Superior temporal gyrus (tissue), 1 donor: ENCODE measurements around the gene PNKD.
"Not testable (repeated sequence)": the region's sequence is repeated elsewhere in the genome, so short reads cannot be mapped to it uniquely, and the experiment has no call there.

ENCODE experiments used
- DNase-seq: peaks from one replicate; pipeline ENCODE4 v3.0.0-alpha.2; 2016; ENCODE audit errors: extremely low spot score

PNKD gene

DNA sequence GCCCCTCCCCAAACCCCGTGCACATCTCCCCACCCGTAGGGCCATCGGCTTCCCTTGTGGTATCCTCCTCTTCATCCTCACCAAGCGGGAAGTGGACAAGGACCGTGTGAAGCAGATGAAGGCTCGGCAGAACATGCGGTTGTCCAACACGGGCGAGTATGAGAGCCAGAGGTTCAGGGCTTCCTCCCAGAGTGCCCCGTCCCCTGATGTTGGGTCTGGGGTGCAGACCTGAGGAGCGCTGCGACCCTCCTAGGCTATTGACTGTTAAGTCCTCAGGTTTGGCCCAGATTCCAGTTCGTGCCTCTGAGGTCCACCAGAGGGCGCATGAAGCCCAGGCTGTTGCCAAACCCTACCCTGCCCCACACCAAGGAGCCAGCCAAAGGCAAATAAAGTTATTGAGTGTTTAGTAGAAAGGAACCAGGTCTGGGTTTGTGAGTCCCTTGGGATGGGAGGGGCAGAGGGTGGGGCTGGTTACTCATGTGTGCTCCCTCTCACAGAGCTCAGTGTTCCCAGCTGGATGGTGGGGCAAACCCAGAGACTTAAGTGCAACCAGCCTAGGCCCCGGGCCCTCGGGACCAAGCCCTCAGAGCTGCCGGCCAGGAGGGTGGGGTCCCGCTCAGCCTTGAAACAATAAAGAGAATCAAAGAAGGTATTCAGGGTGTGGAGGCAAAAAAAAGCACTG is 2.4 kb downstream of the PNKD start:
- DNase-seq: peak; percentile 92

DNA sequence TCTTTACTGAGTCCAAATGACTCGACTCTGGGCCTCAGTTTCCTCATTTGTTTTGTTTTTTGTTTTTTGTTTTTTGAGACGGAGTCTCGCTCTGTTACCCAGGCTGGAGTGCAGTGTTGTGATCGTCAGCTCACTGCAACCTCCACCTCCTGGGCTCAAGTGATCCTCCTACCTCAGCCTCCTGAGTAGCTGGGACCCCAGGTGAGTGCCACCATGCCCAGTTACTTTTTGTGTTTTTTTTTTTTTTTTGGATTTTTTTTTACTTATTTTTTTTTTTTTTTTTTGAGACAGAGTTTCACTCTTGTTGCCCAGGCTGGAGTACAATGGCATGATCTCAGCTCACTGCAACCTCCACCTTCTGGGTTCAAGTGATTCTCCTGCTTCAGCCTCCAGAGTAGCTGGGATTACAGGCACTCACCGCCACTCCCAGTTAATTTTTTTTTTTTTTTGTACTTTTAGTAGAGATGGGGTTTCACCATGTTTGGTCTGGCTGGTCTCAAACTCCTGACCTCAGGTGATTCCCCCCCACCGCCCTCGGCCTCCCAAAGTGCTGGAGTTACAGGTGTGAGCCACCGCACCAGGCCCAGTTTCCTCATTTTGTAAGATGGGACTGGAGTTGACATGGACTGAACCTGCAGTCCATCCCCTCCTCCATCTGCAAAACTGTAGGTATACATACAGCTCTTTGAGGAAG is 3.0 kb downstream of the PNKD start:
- not testable (repeated sequence) for DNase-seq

GRCh38 chr2:218273908-218274249 is 3.6 kb downstream of the PNKD start:
- no peak for DNase-seq

GRCh38 chr2:218274586-218274985 is 4.3 kb downstream of the PNKD start:
- no peak for DNase-seq

- no peak for DNase-seq
Observed at GRCh38 chr2:218275371-218276072, 5.2 kb downstream of the PNKD start.

DNA sequence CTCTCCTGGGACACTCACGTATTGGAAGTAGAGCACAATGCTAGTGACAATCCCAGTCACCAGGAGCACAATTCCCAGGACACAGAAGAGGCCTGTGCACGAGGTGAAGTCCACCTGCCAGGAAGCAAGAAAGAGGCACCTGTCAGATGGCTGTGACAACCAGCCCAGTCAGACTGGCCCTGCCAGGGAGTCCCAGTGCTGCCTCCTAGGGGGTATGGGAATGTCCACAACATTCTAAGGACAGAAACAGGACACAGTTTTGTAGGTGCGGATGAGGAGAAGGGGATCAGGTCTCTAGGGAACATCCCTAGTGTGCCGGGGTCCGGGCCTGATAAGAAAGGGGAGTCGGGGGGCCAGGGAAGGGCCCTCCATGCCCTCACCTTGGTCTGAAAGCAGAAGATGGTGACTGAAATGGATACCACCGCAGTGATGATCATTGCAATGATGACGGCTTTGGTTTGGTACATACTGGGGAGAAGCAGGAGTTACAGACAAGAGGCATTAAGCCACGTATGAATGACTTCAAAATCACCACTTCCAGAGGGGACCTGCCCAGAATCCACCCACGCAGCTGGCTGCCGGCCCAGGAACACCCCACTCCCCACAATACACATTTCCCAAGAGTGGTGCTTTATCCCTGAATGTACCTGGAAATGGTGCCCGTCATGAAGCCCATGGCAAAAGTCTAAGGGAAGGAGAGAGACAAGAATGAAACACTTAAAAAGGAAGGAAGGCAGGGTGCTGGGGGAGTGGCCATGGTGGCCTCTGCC is 6.9 kb downstream of the PNKD start:
- no peak for DNase-seq

DNA sequence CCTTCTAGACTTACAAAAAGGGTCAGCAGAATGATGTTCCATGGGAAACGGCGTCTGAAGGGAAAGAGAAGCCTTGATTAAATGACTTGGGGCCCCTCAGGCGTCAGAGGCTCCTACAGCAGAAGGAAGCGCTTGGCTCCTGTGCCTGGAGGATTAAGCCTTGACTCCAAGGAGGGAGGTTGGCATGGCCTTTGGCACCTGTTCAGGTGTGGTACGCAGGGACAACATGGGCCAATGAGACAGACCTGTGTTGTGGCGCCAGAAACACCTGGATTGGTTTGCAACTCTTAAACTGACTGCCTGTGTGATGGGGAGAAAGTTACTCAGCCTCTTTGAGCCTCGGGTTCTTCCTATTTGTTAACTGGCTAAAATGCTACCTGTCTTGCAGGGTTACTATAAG is 7.6 kb downstream of the PNKD start:
- no peak for DNase-seq

GRCh38 chr2:218278531-218279360 is 8.4 kb downstream of the PNKD start:
- no peak for DNase-seq

GRCh38 chr2:218280260-218280870 is 10.0 kb downstream of the PNKD start:
- DNase-seq: no peak

GRCh38 chr2:218281449-218281848 is 11.1 kb downstream of the PNKD start:
- no peak for DNase-seq

DNA sequence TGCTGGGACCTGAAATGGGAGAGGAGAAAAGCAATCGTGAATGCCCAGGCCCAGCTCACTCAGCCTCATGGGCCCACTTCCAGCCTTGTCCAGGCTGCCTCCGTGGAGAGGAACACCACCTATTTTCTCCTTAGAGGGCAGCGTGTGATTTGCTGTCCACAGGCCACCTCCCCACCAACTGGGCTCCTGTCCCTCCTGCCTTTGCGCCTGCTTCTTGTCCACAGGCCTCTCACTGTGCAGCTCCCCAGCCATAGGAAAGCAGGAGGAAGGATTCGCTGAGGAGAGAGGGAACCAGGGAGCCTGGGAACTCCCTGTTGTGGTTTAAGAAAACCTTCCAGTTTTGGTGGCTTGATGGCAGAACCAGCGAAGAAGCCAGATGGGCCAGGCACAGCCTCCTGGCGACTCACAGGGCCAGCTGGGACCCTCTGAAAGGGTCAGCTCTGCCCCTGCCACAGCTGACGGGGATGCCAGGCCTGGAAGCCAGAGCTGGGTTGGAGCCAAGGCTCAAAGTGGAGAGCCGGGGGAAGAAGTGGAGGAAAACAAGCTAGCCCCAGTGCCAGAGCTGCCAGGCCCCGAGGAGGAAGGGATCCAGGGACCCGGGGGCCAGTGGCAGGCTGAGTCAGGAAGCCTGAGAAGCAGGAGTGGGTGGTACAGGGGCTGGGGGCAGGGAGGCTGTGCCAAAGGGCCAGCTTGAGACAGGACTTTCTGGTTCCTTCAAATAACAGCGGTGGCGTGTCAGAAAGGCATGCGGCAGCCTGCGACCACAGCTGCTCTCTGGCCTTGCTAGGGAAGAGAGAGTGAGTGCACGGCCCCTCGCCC is 12.1 kb downstream of the PNKD start:
- DNase-seq: peak; percentile 54

GRCh38 chr2:218284106-218284811 is 13.9 kb downstream of the PNKD start:
- no peak for DNase-seq

DNA sequence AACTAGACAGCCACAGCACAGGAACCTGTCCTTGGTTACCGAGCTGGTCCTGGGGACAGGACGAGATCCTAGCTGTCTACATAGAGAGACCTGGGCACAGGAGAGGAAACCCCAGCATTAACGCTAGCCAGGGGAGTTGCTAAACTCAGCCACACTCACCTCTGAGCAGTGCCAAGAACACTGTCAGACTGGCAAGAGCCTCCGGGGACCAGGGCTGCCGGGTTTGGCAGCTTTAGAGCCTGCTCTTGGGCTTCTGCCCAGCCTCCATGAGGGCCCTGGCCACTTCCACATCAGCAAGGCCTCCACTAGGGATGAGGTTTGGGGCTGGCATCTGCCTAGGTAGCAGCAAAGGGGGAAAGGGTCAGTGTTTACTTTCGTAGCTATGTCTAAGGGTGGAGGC is 15.3 kb downstream of the PNKD start:
- peak; percentile 46 for DNase-seq

DNA sequence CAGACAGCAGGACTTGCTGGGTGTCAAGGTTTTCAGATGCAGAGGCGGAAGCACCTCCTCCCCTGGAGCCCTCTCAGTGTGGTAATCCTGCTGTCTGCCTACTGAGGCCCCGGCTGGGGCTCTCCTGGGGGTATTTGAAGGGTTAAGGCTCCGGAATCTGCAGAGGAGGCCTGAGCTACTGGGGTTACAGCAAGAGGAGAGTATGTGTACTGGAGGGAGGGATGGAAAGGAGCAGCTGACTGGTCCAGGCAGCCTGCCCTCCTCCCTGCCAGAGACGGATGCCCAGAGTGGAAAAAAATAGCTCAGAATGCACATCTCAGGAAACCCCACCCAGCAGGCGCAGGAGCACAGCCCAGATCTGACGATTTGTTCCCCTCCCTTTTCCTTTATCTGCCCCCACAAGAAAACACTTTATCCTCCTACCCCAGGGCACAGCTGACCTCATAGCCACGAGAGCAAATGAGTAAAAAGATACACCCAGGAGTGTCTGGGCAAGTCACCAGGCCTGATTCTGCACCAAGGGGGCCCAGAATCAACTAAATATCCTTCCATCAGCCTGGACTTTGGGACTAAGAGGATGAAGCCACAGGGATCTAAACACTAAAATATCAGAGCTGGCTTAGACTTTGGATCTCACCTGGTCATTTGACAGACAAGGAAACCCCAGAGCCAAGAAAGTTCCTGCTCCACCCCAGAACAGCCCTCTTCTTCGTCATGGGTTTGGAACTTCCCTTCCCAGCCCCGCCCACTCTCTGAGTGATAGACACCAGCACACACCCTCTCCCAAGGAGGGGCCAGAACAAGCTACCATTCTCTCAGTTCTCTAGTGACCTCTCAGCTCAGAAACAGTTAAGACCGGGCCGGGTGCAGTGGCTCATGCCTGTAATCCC is 16.5 kb downstream of the PNKD start:
- peak; percentile 93 for DNase-seq

- DNase-seq: peak; percentile 18
Observed at GRCh38 chr2:218289639-218290315, 19.5 kb downstream of the PNKD start.

- peak; percentile 14 for DNase-seq
Observed at GRCh38 chr2:218290316-218291261, 20.3 kb downstream of the PNKD start.
